H1 (cell line): ENCODE results near the gene H2BK1. TPM values are rescaled to one million over a fixed set of nuclear protein-coding genes. Genes with fewer than 3 reads are reported as not detected.

Experiments
- CTCF ChIA-PET: fragments of 300-600 bp; sonication (Branson Sonifier 250); formaldehyde crosslinking; loops from one replicate; lab custom pipeline; 2021; ENCODE audit not compliant: partially characterized antibody; lab: Charles Lee
- POLR2A ChIA-PET: fragments of 300-600 bp; sonication (Branson Sonifier 250); formaldehyde crosslinking; loops from one replicate; lab custom pipeline; 2021; ENCODE audit warnings: inconsistent platforms; ENCODE audit not compliant: partially characterized antibody; lab: Charles Lee
- DNase-seq, 2 experiments: peaks; one replicate each; pipeline versions ENCODE4 v3.0.0 to v3.0.0-alpha.2; 2010 to 2022; ENCODE audit warnings: low spot score in 2 of 2, low read depth in 1 of 2, mixed read lengths in 1 of 2
- FAIRE-seq: peaks from 2 replicates; lab custom pipeline; 2011; peaks lifted over from hg19 to GRCh38; lab: Jason Lieb, UNC
- H2AFZ ChIP-seq: 2 replicates; pipeline ENCODE4 v1.8.1; 2012; ENCODE audit warnings: low read length, inconsistent platforms
- H2AK5ac ChIP-seq: 2 replicates; pipeline ENCODE4 v1.6.1; 2013; ENCODE audit warnings: low read depth, low read length
- H2BK120ac ChIP-seq: replicated peaks from 2 replicates; pipeline ENCODE3; 2013; ENCODE audit warnings: low read depth, low read length, inconsistent platforms
- H2BK12ac ChIP-seq: 2 replicates; pipeline ENCODE4 v1.6.1; 2013; ENCODE audit warnings: low read depth, low read length
- H2BK15ac ChIP-seq: 2 replicates; pipeline ENCODE4 v1.6.1; 2013; ENCODE audit warnings: low read length
- H2BK20ac ChIP-seq: 2 replicates; pipeline ENCODE4 v1.6.1; 2013; ENCODE audit warnings: low read length
- H2BK5ac ChIP-seq: 2 replicates; pipeline ENCODE4 v1.6.1; 2013; ENCODE audit warnings: low read depth, low read length
- H3K14ac ChIP-seq: 2 replicates; pipeline ENCODE4 v1.6.1; 2013; ENCODE audit warnings: inconsistent platforms; ENCODE audit not compliant: insufficient read length
- H3K18ac ChIP-seq: 2 replicates; pipeline ENCODE4 v1.6.1; 2013; ENCODE audit warnings: low read length; ENCODE audit errors: extremely low read depth
- H3K23ac ChIP-seq: 2 replicates; pipeline ENCODE4 v1.6.1; 2013; ENCODE audit warnings: inconsistent platforms; ENCODE audit not compliant: insufficient read length
- H3K23me2 ChIP-seq: 2 replicates; pipeline ENCODE4 v1.6.1; 2013; ENCODE audit warnings: low read depth, low read length
- H3K27ac ChIP-seq: 2 replicates; pipeline ENCODE4 v1.6.1; 2011; ENCODE audit warnings: low read depth, low read length, inconsistent platforms
- H3K27me3 ChIP-seq, 4 experiments: replicated peaks in 1 of 4; 1 replicate in 1 of 4; 2 replicates in 3 of 4; pipeline versions ENCODE4 v1.6.1 to v1.8.1; 2011 to 2013; ENCODE audit warnings: low read length in 3 of 4, mild to moderate bottlenecking in 3 of 4, inconsistent platforms in 2 of 4, mixed read lengths in 2 of 4, moderate library complexity in 1 of 4; ENCODE audit not compliant: control insufficient read depth in 3 of 4, insufficient read depth in 3 of 4; ENCODE audit errors: extremely low read depth in 1 of 4
- H3K36me3 ChIP-seq, 4 experiments: 2 replicates each; pipeline versions ENCODE4 v1.6.1 to v1.8.1; 2011 to 2013; ENCODE audit warnings: mild to moderate bottlenecking in 4 of 4, low read length in 3 of 4, moderate library complexity in 2 of 4, control low read depth in 1 of 4, inconsistent platforms in 1 of 4; ENCODE audit not compliant: insufficient read depth in 4 of 4, control insufficient read depth in 2 of 4
- H3K4ac ChIP-seq: replicated peaks from 2 replicates; pipeline ENCODE3; 2013; ENCODE audit warnings: low read length, low read depth, mixed read lengths, inconsistent platforms; ENCODE audit not compliant: insufficient read length
- H3K4me1 ChIP-seq, 4 experiments: replicated peaks in 1 of 4; 1 replicate in 1 of 4; 2 replicates in 3 of 4; pipeline versions ENCODE4 v1.6.1 to v1.8.1; 2011 to 2013; ENCODE audit warnings: low read length in 3 of 4, inconsistent platforms in 2 of 4, mixed read lengths in 1 of 4; ENCODE audit not compliant: insufficient read depth in 4 of 4, control insufficient read depth in 3 of 4
- H3K4me2 ChIP-seq, 2 experiments: 2 replicates each; pipeline versions ENCODE4 v1.6.1 to v1.8.1; 2011 to 2013; ENCODE audit warnings: low read depth in 2 of 2, low read length in 2 of 2, control low read depth in 1 of 2, inconsistent platforms in 1 of 2, mild to moderate bottlenecking in 1 of 2; ENCODE audit not compliant: insufficient read depth in 1 of 2
- H3K4me3 ChIP-seq, 4 experiments: fragments of 200-600, 300-600 bp in 1 of 4; sonication (generic), shearing (Covaris generic), sonication (Bioruptor Twin) in 1 of 4; 2 replicates each; pipeline versions ENCODE4 v1.5.1 to v1.8.1; 2011 to 2016; ENCODE audit warnings: low read length in 4 of 4, low read depth in 3 of 4, control low read depth in 2 of 4, inconsistent platforms in 2 of 4, mild to moderate bottlenecking in 2 of 4, mixed read lengths in 1 of 4, moderate library complexity in 1 of 4; ENCODE audit not compliant: insufficient read depth in 2 of 4; ENCODE audit errors: extremely low read depth in 1 of 4
- H3K56ac ChIP-seq: replicated peaks from 2 replicates; pipeline ENCODE3; 2013; ENCODE audit warnings: low read depth, mild to moderate bottlenecking, mixed read lengths, low read length, inconsistent platforms; ENCODE audit not compliant: insufficient read length
- H3K79me1 ChIP-seq: 2 replicates; pipeline ENCODE4 v1.6.1; 2013; ENCODE audit warnings: low read depth, low read length, control low read depth
- H3K79me2 ChIP-seq, 2 experiments: 2 replicates each; pipeline versions ENCODE4 v1.6.1 to v1.8.1; 2012 to 2013; ENCODE audit warnings: low read length in 2 of 2, mild to moderate bottlenecking in 2 of 2, inconsistent platforms in 1 of 2; ENCODE audit not compliant: insufficient read depth in 2 of 2, control insufficient read depth in 1 of 2
- H3K9ac ChIP-seq, 4 experiments: replicated peaks in 1 of 4; 1 replicate in 1 of 4; 2 replicates in 3 of 4; pipeline versions ENCODE4 v1.6.1 to v1.8.1; 2011 to 2013; ENCODE audit warnings: low read depth in 3 of 4, low read length in 3 of 4, control low read depth in 2 of 4, mild to moderate bottlenecking in 2 of 4, moderate library complexity in 2 of 4, inconsistent platforms in 1 of 4; ENCODE audit errors: extremely low read depth in 1 of 4
- H3K9me3 ChIP-seq, 2 experiments: 2 replicates each; pipeline versions ENCODE4 v1.6.1 to v1.8.1; 2012 to 2013; ENCODE audit warnings: mild to moderate bottlenecking in 2 of 2, moderate library complexity in 2 of 2, control low read depth in 1 of 2, inconsistent platforms in 1 of 2, low read depth in 1 of 2, low read length in 1 of 2, mixed read lengths in 1 of 2; ENCODE audit not compliant: insufficient read depth in 2 of 2
- H4K20me1 ChIP-seq, 2 experiments: replicated peaks in 1 of 2; 2 replicates each; pipeline versions ENCODE3 to v1.8.1; 2011 to 2013; ENCODE audit warnings: inconsistent platforms in 2 of 2, low read length in 2 of 2, mild to moderate bottlenecking in 1 of 2; ENCODE audit not compliant: insufficient read depth in 2 of 2, control insufficient read depth in 1 of 2
- H4K5ac ChIP-seq: 2 replicates; pipeline ENCODE4 v1.6.1; 2013; ENCODE audit warnings: low read length, low read depth, mixed read lengths, inconsistent platforms; ENCODE audit not compliant: insufficient read length
- H4K8ac ChIP-seq: 2 replicates; pipeline ENCODE4 v1.8.0; 2013; ENCODE audit warnings: mild to moderate bottlenecking, moderate library complexity, low read length, inconsistent platforms; ENCODE audit not compliant: insufficient read depth; ENCODE audit errors: extremely low read depth
- H4K91ac ChIP-seq: replicated peaks from 2 replicates; pipeline ENCODE3; 2013; ENCODE audit warnings: low read length, mixed read lengths, inconsistent platforms; ENCODE audit not compliant: insufficient read length
- CBX5 ChIP-seq: fragments of 300-800, 300-1000 bp; sonication (generic); IDR thresholded peaks from 2 replicates; pipeline ENCODE4 v1.7.1; 2016; ENCODE audit warnings: antibody characterized with exemption, low read length, low read depth
- CEBPB ChIP-seq: IDR thresholded peaks from 2 replicates; pipeline ENCODE4 v1.6.1; 2012; ENCODE audit warnings: low read depth, low read length
- CTCF ChIP-seq, 3 experiments: IDR thresholded peaks; 1 replicate in 2 of 3; 2 replicates in 1 of 3; pipeline versions ENCODE4 v1.5.1 to v1.6.1; 2011; ENCODE audit warnings: low read length in 3 of 3, mild to moderate bottlenecking in 3 of 3, inconsistent platforms in 2 of 3, low read depth in 1 of 3, moderate library complexity in 1 of 3; ENCODE audit not compliant: insufficient read depth in 1 of 3; ENCODE audit errors: control extremely low read depth in 1 of 3
- EZH2 ChIP-seq: fragments of 200-600 bp; sonication (generic); IDR thresholded peaks from 2 replicates; pipeline ENCODE4 v1.7.1; 2012; ENCODE audit warnings: low read depth, mild to moderate bottlenecking, moderate library complexity, low read length, inconsistent platforms; ENCODE audit not compliant: severe bottlenecking
- GABPA ChIP-seq: IDR thresholded peaks from 2 replicates; pipeline ENCODE4 v1.6.1; 2011; ENCODE audit warnings: mild to moderate bottlenecking, low read length, moderate library complexity, borderline replicate concordance; ENCODE audit not compliant: insufficient read depth
- GTF2F1 ChIP-seq: IDR thresholded peaks from 2 replicates; pipeline ENCODE4 v1.6.1; 2012; ENCODE audit warnings: low read depth, low read length, improper control_type of control experiment, borderline replicate concordance
- NRF1 ChIP-seq: IDR thresholded peaks from 2 replicates; pipeline ENCODE4 v1.6.1; 2011; ENCODE audit warnings: mild to moderate bottlenecking, low read depth, low read length, improper control_type of control experiment
- POU5F1 ChIP-seq: IDR thresholded peaks from 2 replicates; pipeline ENCODE4 v1.6.1; 2011; ENCODE audit warnings: low read depth, mild to moderate bottlenecking, low read length, moderate library complexity
- SP1 ChIP-seq: IDR thresholded peaks from 2 replicates; pipeline ENCODE4 v1.6.1; 2011; ENCODE audit warnings: low read depth, low read length
- TBP ChIP-seq: IDR thresholded peaks from 2 replicates; pipeline ENCODE4 v1.6.1; 2011; ENCODE audit warnings: low read depth, low read length, improper control_type of control experiment
- TCF12 ChIP-seq: IDR thresholded peaks from 2 replicates; pipeline ENCODE4 v1.6.1; 2011; ENCODE audit warnings: low read depth, mild to moderate bottlenecking, low read length
- WGBS, 2 experiments: shearing (Covaris generic) in 1 of 2; methylation state at CpG; one replicate each; pipeline versions ENCODE4 v1.1.6 to v1.1.7; 2013 to 2015; ENCODE audit warnings: low lambda C conversion rate in 2 of 2, mixed read lengths in 2 of 2, inconsistent platforms in 1 of 2, low coverage in 1 of 2, missing lambda C conversion rate in 1 of 2; ENCODE audit not compliant: insufficient replicate concordance in 2 of 2, insufficient coverage in 1 of 2, insufficient read length in 1 of 2; ENCODE audit errors: extremely low coverage in 1 of 2, missing lambda C conversion rate in 1 of 2; 5-methylcytosine and 5-hydroxymethylcytosine counted together
- polyA plus RNA-seq, 7 experiments: library from polyadenylated mRNA; depleted of rRNA in 3 of 7; stranded (reverse) in 5 of 7; unstranded in 2 of 7; fragments of >200 nt in 5 of 7; fragments of 200-250 nt in 2 of 7; gene quantifications; 1 replicate in 5 of 7; 2 replicates in 1 of 7; 4 replicates in 1 of 7; pipeline versions ENCODE4 v1.2.1 to v1.2.3, GENCODE V29; 2011 to 2013; ENCODE audit warnings: missing spikeins in 2 of 7, mixed read lengths in 2 of 7
- total RNA-seq: library from RNA; stranded (reverse); fragmentation: NEBNext Ultra II Directional; extraction: Animal tissue kit (Norgen Biotek cat#: 25700); gene quantifications from 2 replicates; pipeline ENCODE4 v1.2.1, GENCODE V29; 2021

H2BK1 gene
- total and polyA plus RNA-seq, 2 of the 8 experiments (the other 6 are each of a cell fraction or from before 2014, with no cell fraction given), result not detected

- H4K91ac ChIP-seq, result no peak overlapping the region
- H3K9me3 ChIP-seq, result no peaks in the 10 kb centered on the region
- peak overlapping the region; percentile 75 to 94; a peak in 3 of 4 replicates for H3K4me2 ChIP-seq
- H4K8ac ChIP-seq, result no peak overlapping the region
- H3K4me3 ChIP-seq, result peak overlapping the region in 3 of 4 experiments; percentile 72 to 96 (median 88); a peak in 5 of 8 replicates
- H2AK5ac ChIP-seq, result no peak overlapping the region
- no peak overlapping the region for H3K4ac ChIP-seq
- no peak overlapping the region for H2BK12ac ChIP-seq
- H2AFZ ChIP-seq, result no peak overlapping the region
- ChIA-PET CTCF (interaction anchor here (1.4 to 6.8 kb wide), 2 partner anchors 10 to 70 kb away, joined by 5 to 71 read pairs; no protein-coding TSS in a partner anchor), POLR2A (interaction anchor here (1.2 to 2.9 kb wide), 2 partner anchors 9 to 16 kb away, joined by 3 to 16 read pairs; no protein-coding TSS in a partner anchor)
- DNase-seq, result no peak
- H4K5ac ChIP-seq, result no peak overlapping the region
- no peak overlapping the region for H2BK5ac ChIP-seq
- H2BK15ac ChIP-seq, result no peak overlapping the region
- peaks cover 13% of the 10 kb centered on the region for H3K23me2 ChIP-seq
- H4K20me1 ChIP-seq, result peaks cover 0 to 14% of the 10 kb centered on the region in 2 experiments
- peaks cover 4 to 23% of the 10 kb centered on the region in 2 experiments; a peak in 3 of 4 replicates for H3K79me2 ChIP-seq
- peaks cover 3 to 7% (median 5%) of the 10 kb centered on the region in 4 experiments; a peak in 5 of 7 replicates for H3K4me1 ChIP-seq
- H3K18ac ChIP-seq, result no peak overlapping the region
- no peak overlapping the region for H3K14ac ChIP-seq
- no peak overlapping the region for H2BK120ac ChIP-seq
- no peak overlapping the region for H3K23ac ChIP-seq
- H3K27ac ChIP-seq, result no peak overlapping the region
- no peak overlapping the region for H3K9ac ChIP-seq
- peaks cover 14% of the 10 kb centered on the region for H3K79me1 ChIP-seq
- no peak overlapping the region for H2BK20ac ChIP-seq
- H3K56ac ChIP-seq, result no peak overlapping the region
- FAIRE-seq, result no peak
- WGBS, 2 experiments, result 73% methylated on average over 9 of the region's 9 CpGs; no CpG with 5 or more reads in 1 of the 2 experiments
- no peaks in the 10 kb centered on the region for H3K27me3 ChIP-seq
- H3K36me3 ChIP-seq, result peaks cover 8 to 24% (median 11%) of the 10 kb centered on the region in 4 experiments; a peak in 7 of 8 replicates
- no peak for TF ChIP-seq EZH2
- TF ChIP-seq GABPA, result no peak
- TF ChIP-seq TCF12, result no peak
- no peak for TF ChIP-seq NRF1
- TF ChIP-seq SP1, result no peak
- TF ChIP-seq CEBPB, result no peak
- TF ChIP-seq POU5F1, result no peak
- no peak for TF ChIP-seq TBP
- no peak for TF ChIP-seq CBX5
- TF ChIP-seq GTF2F1, result no peak
- TF ChIP-seq CTCF (IDR thresholded peaks at IDR 0.05; ENCODE audit: control extremely low read depth in 1 of 3, insufficient read depth in 1 of 3, low read depth in 1 of 3, low read length in 3 of 3), result no peak
Observed at GRCh38 chr7:151233804-151234203, 23.5 kb upstream of the H2BK1 start.
